ENCODE results near the gene ETNK2. TPM values are rescaled to one million over a fixed set of nuclear protein-coding genes. Genes with fewer than 3 reads are reported as not detected.
A peak's percentile ranks its signal among the peaks of the same experiment; 100 is the strongest.

ETNK2 gene
- total RNA-seq, 2 donors from 2014 or later = 4.0 to 15.8 TPM

- WGBS, 2 donors = 70 to 73% methylated on average over 5 of the region's 5 CpGs
- Histone ChIP-seq H3K36me3 (replicated peaks in 1 of 2; ENCODE audit: insufficient read depth in 1 of 2, low read depth in 2 of 2) (no peaks in the 10 kb centered on the region), H3K27ac (no peak within 1 kb of the TSS), H3K4me3 (no peak within 1 kb of the TSS), H3K27me3 (no peaks in the 10 kb centered on the region), H3K4me1 (peaks cover 11% of the 10 kb centered on the region), H3K9me3 (no peaks in the 10 kb centered on the region)
- TF ChIP-seq POLR2A (IDR thresholded peaks at IDR 0.05) = no peak
- no peak for TF ChIP-seq CTCF (IDR thresholded peaks at IDR 0.05)
- intact Hi-C loops (cut with DNase I) = no loop called here
- DNase-seq (no peak), ATAC-seq (no peak)
Measured at GRCh38 chr1:204166219-204166618, 14.4 kb upstream of the ETNK2 start, which contains the start of gene REN. Gene REN, minus strand, starts transcription at chr1:204166337. Its CDS starts 44 bp downstream, at chr1:204166293.

GRCh38 chr1:204162494-204163074 is 10.7 kb upstream of the ETNK2 start:
- Histone ChIP-seq H3K4me1 (peaks cover 5% of the 10 kb centered on the region), H3K36me3 (replicated peaks in 1 of 2; ENCODE audit: insufficient read depth in 1 of 2, low read depth in 2 of 2) (no peaks in the 10 kb centered on the region), H3K9me3 (no peaks in the 10 kb centered on the region), H3K27me3 (no peaks in the 10 kb centered on the region), H3K27ac (peak overlapping the region in 2 of 4 donors; percentile 13 to 20), H3K4me3 (no peak overlapping the region)
- intact Hi-C loops (cut with DNase I) = loop anchor here (5.0 kb wide), 2 partner anchors 40 to 205 kb away; no protein-coding TSS in a partner anchor
- peak; percentile 96 to 99 (median 98) for TF ChIP-seq CTCF (IDR thresholded peaks at IDR 0.05)
- TF ChIP-seq POLR2A (IDR thresholded peaks at IDR 0.05) = no peak
- DNase-seq (peak; percentile 82 to 90 (median 84)), ATAC-seq (peak; percentile 94)
- WGBS, 2 donors = 0 to 9% methylated on average over 2 to 7 of the region's 7 CpGs

GRCh38 chr1:204161609-204162493 is 10.0 kb upstream of the ETNK2 start:
- Histone ChIP-seq H3K4me1 (peaks cover 5% of the 10 kb centered on the region), H3K27me3 (no peaks in the 10 kb centered on the region), H3K9me3 (no peaks in the 10 kb centered on the region), H3K27ac (peak overlapping the region in 2 of 4 donors; percentile 13 to 20), H3K36me3 (replicated peaks in 1 of 2; ENCODE audit: insufficient read depth in 1 of 2, low read depth in 2 of 2) (no peaks in the 10 kb centered on the region), H3K4me3 (no peak overlapping the region)
- DNase-seq (no peak), ATAC-seq (no peak)
- intact Hi-C loops (cut with DNase I) = loop anchor here (5.0 kb wide), 2 partner anchors 40 to 205 kb away; no protein-coding TSS in a partner anchor
- no peak for TF ChIP-seq POLR2A (IDR thresholded peaks at IDR 0.05)
- TF ChIP-seq CTCF (IDR thresholded peaks at IDR 0.05) = no peak
- 43 to 49% methylated on average over 13 to 14 of the region's 14 CpGs for WGBS, 2 donors

- no peak for DNase-seq
- Histone ChIP-seq H3K27me3 (no peaks in the 10 kb centered on the region), H3K4me3 (no peak overlapping the region), H3K36me3 (replicated peaks in 1 of 2; ENCODE audit: insufficient read depth in 1 of 2, low read depth in 2 of 2) (no peaks in the 10 kb centered on the region), H3K9me3 (no peaks in the 10 kb centered on the region), H3K27ac (no peak overlapping the region), H3K4me1 (peaks cover 5% of the 10 kb centered on the region)
- 60 to 63% methylated on average over 6 of the region's 6 CpGs for WGBS, 2 donors
- TF ChIP-seq POLR2A (IDR thresholded peaks at IDR 0.05) (no peak), CTCF (IDR thresholded peaks at IDR 0.05) (no peak)
- intact Hi-C loops (cut with DNase I) = no loop called here
- no peak for ATAC-seq
Measured at GRCh38 chr1:204157962-204158361, 6.1 kb upstream of the ETNK2 start.

Measured in body of pancreas (tissue), 4 donors.